HG03103 (cell line): ENCODE results near the gene RCOR2.
"Not testable (repeated sequence)": the region's sequence is repeated elsewhere in the genome, so short reads cannot be mapped to it uniquely, and the experiment has no call there.

Experiments
- ATAC-seq: cut with Tn5 transposase; IDR thresholded peaks from one replicate; pipeline ENCODE4 v1.9.1; 2021; ENCODE audit warnings: low read depth; ENCODE audit not compliant: unreplicated experiment

RCOR2 gene

GRCh38 chr11:63916837-63917691 lies at the start of gene RCOR2:
TSS of gene RCOR2 (minus strand) at chr11:63917164. CDS start at chr11:63916456, 708 bp downstream.
- no peak for ATAC-seq

DNA sequence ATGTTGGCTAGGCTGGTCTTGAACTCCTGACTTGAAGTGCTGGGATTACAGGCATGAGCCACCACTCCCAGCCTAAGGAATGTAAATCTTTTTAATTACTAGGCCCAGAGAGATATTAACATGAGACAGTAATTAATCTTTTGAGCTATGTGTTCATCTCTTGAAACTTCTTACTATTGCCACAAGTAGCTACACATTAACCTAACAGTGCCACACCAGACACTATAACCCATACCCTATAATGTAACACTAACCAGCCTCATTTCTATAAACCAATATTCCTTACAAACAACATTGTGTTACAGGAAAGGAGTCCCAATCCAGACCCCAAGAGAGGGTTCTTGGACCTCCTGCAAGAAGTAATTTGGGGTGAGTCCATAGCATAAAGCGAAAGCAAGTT lies 49.5 kb upstream of the RCOR2 start:
- no peak for ATAC-seq

DNA sequence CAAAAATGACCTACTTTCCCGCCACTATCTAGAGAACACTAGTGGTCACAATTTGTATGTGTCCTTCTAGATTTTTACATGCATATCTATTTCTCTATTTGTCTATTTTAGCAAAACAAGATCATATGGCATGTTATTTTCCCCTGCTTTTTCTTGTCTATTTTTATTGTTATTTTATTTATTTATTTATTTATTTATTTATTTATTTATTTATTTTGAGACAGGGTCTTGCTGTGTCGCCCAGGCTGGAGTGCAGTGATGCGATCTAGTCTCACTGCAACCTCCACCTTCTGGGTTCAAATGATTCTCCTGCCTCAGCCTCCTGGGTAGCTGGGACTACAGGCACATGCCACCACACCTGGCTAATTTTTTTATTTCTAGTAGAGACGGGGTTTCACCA lies 46.9 kb upstream of the RCOR2 start:
- ATAC-seq: not testable (repeated sequence)

DNA sequence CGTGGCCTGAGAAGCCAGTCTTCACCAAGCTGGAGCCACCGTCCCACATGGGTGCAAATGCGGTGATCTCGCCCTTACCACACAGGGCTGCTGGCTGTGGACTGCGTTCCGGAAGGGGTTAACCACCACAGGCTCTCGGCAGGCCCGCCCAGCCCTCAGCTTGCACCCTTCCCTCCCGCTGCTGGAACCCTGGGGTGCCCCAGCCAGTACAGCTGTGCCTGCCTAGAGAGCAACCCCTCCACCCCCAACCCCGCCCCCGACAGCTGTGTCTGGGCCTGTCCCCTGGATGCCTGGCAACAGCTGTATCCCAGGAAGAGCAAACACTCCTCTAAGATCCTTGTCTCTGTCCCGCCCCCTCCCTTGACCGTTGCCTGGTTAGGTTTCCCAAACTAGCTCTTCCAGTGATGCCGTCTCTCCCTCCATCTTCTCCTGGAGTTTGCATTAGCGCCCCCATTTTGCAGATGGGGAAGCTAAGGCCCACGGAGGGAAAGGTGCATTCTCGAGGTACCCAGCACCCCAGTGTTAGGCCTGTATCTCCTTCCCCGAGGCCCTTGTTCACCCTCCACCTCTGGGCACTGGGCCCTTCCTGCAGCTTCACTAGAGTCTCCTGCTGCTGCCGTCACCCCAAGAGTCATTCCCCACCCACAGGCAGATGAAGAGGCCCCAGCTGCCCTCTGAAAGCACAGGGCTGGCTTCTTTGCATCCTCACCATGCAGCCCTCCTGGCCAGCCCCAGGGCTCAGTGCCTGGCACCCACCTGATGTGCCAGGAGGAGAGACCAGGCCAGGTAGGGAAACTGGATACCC lies 44.8 kb upstream of the RCOR2 start:
- no peak for ATAC-seq

DNA sequence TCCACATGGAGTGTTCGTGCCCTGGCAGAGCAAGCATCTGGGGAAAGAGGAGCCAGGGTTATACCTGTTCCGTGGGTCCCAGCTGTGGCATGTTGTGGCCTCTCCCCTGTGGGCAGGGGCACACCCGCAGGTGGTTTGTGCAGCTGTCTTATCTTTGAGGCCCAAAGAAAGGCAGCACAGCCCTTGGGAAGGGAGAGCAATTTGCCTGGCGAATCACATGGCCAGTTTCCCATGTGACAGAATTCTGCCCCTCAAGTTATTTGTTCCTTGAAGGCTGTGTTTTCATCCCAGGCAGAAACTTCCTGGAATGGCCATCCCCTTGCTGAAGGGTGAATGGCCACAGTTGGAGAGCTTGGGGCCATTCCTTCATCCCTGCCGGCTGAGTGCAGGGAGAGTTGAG lies 41.0 kb upstream of the RCOR2 start:
- no peak for ATAC-seq

GRCh38 chr11:63952570-63952969 lies 35.6 kb upstream of the RCOR2 start:
- no peak for ATAC-seq

GRCh38 chr11:63951779-63952536 lies 35.0 kb upstream of the RCOR2 start:
- no peak for ATAC-seq

DNA sequence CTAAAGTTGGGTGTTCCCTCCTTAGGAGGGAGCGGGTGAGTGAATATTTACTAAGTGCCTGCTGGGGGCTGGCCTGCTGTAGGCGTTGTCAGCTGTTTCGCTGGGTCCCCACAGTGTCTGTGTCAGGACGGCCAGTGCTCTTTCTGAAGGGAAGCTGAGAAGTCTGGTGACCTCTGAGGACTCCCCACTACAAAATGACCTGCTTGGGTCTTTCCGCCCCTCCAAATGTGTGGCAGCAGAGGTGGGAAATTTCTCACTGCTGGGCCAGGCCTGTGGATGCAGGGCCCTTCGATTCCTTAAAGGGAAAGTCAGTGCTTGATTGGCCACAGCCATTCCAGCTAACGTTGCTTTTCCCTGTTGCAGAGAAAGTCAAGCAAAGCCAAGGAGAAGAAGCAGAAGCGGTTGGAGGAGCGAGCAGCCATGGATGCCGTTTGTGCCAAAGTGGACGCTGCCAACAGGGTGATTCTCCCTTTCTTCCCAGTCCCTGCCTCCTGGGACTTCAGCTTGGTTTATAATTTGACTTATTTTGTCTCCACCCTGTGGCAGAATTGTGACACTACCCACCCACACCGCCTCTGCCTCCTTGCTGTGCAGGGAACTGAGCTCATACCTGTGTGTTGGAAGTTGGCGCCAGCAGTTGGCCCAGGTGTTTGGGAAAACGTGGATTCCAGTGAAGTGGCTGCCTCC lies 28.7 kb upstream of the RCOR2 start:
- no peak for ATAC-seq

DNA sequence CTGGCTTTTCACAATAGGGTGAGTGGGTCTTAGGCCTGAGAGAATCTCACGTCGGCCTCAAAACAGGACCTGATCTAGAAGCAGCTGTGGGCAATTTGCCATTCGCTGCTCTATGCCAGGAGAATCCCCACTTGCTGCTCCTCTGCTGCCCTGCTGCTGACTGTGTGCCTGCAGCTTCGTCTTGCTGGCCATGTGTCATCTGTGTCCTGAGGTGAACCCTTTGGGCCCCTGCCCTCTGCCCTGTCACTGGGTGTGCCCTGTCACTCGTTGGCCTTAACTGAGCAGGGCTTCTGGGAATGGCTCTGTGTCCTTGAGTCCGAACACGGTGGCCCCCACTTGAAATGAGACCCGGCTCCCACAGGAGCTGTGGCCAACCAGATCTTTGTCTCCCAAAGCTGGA lies 28.0 kb upstream of the RCOR2 start:
- no peak for ATAC-seq

DNA sequence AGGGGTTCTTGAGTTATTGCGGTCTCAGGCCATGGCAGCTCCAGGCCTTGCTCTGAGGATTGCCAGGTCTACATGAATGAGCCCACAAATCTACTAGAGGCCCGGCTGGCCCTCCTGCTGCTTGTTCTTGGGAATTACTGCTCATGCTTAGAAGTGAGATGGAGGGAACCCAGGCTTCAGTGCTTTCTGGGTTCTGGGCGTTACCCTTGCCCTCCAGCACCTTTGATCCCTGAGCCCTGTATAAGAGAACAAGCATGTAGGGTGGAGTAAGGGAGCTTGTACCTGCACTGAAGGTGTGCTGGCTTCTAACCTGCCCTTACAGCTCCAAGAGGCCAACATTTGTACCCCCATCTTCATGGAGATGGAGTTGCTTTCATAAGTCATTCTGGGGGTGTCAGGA lies 25.8 kb upstream of the RCOR2 start:
- ATAC-seq: no peak

- ATAC-seq: no peak
Observed at GRCh38 chr11:63941901-63942300, 24.9 kb upstream of the RCOR2 start.

GRCh38 chr11:63940786-63941185 lies 23.8 kb upstream of the RCOR2 start:
- no peak for ATAC-seq

DNA sequence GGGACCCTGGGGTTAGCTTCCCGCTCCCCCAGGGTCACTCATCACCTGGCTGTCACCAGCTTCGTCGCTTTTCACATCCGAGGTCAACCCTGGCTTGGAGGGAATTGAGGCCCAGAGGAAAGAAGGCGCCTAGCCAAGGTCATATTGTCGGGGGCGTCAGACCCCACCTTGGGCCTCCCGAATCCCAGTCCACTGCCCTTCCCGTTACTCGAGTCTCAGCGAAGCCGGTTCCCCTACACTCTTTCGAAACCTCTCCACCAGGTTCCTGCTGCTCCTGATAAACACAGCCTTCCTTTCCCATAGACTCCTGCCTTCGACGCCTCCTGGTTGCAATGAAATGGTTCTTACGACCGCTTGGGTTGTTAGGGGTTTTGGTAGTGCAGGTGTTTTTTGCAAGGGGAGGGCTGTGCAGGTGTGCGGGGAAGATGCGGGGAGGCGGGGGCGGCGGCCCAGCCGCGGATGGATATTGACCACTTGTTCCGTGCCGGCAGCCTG lies 22.5 kb upstream of the RCOR2 start:
- ATAC-seq: no peak

- peak; percentile 87 for ATAC-seq
Observed at GRCh38 chr11:63938479-63939396, 21.8 kb upstream of the RCOR2 start, which contains the start of gene NAA40. TSS of gene NAA40 (plus strand) at chr11:63939002. CDS start at chr11:63939097, 95 bp downstream.

- ATAC-seq: peak; percentile 17
Observed at GRCh38 chr11:63937713-63938478, 20.9 kb upstream of the RCOR2 start.

DNA sequence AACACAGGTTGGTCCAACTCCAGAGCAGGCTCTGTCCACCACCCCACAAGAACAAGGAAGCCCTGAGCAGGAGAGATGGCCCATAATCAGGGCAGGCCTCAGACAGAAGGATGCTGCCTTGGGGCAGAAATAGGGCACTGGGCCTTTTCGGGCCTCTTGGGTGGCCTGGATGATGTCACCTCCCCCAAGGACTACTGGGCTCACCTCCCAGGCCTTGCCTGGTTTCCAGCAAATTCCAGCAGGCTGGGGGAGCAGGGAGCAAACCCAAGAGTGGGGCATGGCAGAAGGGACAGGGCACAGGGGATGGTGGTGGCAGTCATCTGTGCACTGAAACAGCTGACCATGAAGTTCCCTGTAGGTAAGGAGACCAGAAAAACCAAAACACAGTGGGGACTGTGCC lies 16.5 kb upstream of the RCOR2 start:
- ATAC-seq: no peak

DNA sequence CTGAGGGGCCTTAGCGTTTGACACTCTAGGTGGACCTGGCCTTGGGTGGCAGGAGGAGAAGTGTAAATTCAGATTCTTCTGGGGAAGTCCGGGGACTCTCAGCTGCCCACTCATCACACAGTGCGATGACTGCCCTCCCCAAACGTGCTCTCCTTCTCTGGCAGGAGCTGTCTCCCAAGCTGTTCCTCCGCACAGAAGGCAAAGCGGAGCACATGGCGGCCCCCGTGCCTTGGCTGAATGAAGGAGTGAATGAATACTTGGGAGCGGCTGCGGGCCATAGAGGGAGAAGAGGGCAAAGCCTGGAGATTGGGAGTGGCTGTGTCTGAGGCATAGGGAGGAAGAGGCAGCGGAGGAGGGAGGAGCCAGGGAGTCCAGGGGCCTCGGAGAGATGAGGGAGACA lies 14.9 kb upstream of the RCOR2 start:
- ATAC-seq: no peak

GRCh38 chr11:63931045-63931444 lies 14.1 kb upstream of the RCOR2 start:
- no peak for ATAC-seq
